Measurements from ENCODE around the gene DOCK4.

The DOCK4 gene

GRCh38 chr7:112101201-112101846, 104.9 kb downstream of the DOCK4 start:
- no peak for DNase-seq

GRCh38 chr7:112097524-112097923, 108.7 kb downstream of the DOCK4 start:
- no peak for DNase-seq

GRCh38 chr7:112093409-112093808, 112.8 kb downstream of the DOCK4 start:
- DNase-seq = no peak

DNA sequence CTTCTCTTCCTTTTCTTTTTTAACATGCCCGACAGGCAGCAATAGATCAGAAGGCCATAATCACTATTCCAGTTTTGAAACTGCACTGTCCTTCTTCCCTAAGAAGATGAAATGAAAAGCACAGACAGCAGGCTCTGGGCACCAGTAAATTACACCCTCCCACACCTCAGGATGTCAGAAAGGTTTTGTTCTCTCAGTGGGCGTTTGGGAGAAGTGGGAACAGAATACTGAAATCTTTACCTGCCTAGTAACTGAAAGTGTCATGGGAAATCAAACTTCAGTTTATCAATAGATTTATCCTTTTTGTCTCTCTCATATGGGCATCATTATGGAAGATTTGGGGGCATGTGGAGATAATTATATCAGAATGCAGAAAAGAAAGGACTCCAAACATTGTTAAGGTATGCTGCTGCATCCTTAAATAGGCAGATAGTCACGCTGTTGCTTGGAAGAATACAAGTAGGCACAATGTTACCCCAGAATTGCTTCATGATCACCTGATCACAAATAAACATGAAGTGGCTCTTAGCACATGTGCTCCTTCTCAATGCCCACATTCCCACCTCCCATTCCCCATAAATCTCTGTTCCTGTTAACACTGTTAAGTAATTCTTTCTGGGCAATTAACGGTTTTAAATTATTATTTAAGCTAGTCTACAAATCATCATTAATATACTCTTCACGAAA, 113.3 kb downstream of the DOCK4 start:
- DNase-seq = no peak

GRCh38 chr7:112092306-112092705, 113.9 kb downstream of the DOCK4 start:
- no peak for DNase-seq

GRCh38 chr7:112091768-112092167, 114.4 kb downstream of the DOCK4 start:
- no peak for DNase-seq

GRCh38 chr7:112089551-112089950, 116.6 kb downstream of the DOCK4 start:
- no peak for DNase-seq

DNA sequence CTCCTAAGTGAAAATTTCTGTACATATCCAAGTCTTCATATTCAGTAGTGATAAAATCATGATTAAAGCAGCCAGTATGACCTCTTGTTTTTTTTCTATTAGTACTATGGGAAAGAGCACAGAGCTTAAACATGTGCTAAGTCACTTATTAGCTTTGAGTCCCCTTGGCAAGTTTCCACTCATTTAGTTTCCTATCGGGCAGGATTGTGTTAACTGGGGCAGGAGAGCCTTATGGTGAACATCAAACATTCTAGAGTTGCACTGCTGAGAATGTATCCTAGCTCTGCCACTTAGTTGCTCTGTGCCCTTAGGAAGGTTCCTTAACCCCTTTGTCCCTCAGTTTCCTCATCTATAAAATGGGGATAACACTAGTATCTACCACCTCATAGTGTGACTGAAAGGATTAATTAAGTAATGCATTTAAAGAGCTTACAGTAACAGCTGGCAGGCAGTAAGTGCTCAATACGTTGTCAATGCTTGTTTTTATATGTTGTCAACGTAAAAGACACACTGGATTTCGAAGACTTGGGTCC, 117.6 kb downstream of the DOCK4 start:
- DNase-seq = no peak

- DNase-seq = no peak
Observed at GRCh38 chr7:112086496-112087254, 119.5 kb downstream of the DOCK4 start.

DNA sequence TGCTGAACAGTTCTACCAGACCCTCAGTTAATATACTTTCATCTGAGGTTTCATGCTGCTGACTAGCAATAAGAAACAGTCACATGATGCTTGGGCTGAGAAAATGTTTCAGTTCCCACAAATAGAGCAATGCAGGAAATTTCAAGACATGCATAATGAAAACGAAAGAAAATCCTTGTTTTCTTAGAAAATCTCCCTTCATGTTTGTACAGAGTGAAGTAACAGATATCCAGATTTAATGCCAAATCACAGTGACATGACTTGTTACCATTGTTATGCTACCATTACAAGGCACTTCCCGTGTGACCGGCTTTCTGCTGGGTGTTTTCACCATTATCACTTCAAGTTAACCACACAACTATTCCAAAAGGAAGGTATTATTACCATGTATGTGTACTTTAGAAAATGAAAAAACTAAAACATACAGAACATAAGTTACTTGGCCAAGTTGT, 121.7 kb downstream of the DOCK4 start:
- DNase-seq = no peak

DNA sequence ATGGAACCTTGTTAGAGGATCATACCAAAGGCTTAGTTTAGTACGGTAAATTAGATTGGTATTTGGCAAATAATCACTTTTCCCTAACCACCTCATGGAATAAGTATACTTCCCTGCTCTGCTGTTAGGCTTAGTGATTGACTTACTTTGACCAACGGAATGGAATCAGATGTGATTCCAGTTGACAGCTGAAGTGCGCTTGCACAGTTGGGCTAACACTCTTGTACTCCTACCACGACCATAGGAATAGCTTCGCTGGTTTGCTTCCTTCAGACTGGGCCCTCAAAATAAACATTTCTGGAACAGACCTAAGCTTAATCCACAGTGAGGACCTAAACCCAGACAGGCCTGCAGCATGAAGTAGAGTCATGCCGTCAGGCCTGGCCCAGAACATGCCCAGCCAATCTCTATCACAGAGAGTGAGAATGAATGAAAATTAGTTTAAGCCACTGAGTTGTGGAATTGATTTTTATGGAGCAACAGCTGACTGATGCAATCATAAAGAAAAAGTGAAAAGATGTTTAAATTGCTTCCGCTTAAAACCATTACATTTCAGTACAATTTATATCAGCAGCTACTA, 122.3 kb downstream of the DOCK4 start:
- DNase-seq = no peak

DNA sequence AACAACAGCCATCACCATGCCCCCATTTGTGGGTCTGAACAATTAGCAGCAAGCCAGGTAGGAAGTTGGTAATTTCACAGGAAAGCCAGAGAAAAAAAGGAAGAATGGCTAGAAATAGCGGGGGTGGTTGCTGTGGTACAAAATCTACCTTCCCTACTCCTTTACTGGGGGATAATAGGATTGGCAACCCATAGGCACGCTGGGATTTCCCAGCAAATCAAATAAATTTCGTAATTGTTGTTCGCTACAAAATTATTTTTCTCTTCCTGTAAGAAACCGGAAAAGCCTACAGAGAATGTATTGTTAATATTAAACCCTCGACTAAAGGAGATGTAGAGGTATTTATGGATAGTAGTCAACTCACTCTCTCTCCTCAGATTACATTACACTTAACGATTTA, 123.9 kb downstream of the DOCK4 start:
- no peak for DNase-seq

GRCh38 chr7:112081778-112082177, 124.4 kb downstream of the DOCK4 start:
- DNase-seq = no peak

- no peak for DNase-seq
Observed at GRCh38 chr7:112080978-112081377, 125.2 kb downstream of the DOCK4 start.

GRCh38 chr7:112080441-112080840, 125.8 kb downstream of the DOCK4 start:
- DNase-seq = no peak

GRCh38 chr7:112079673-112080072, 126.5 kb downstream of the DOCK4 start:
- DNase-seq = no peak

GRCh38 chr7:112079122-112079521, 127.1 kb downstream of the DOCK4 start:
- no peak for DNase-seq

GRCh38 chr7:112076324-112076723, 129.9 kb downstream of the DOCK4 start:
- no peak for DNase-seq

GRCh38 chr7:112074464-112074863, 131.7 kb downstream of the DOCK4 start:
- no peak for DNase-seq

DNA sequence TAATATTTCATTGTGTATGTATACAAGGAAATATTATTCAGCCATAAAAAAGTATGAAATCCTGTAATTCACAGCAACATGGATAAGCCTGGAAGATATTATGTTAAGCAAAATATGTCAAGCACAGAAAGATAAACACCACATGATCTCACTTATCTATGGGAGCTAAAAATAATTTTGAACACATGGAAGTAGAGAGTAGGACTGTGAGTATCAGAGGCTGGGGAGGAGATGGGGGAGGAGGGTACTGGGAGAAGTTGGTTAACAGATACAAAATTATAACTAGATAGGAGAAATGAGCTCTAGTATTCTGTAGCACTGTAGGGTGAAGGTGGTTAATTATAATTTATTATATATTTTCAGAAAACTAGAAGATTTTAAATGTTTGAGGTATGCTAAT, 132.7 kb downstream of the DOCK4 start:
- no peak for DNase-seq

- no peak for DNase-seq
Observed at GRCh38 chr7:112072541-112073245, 133.5 kb downstream of the DOCK4 start.

DNA sequence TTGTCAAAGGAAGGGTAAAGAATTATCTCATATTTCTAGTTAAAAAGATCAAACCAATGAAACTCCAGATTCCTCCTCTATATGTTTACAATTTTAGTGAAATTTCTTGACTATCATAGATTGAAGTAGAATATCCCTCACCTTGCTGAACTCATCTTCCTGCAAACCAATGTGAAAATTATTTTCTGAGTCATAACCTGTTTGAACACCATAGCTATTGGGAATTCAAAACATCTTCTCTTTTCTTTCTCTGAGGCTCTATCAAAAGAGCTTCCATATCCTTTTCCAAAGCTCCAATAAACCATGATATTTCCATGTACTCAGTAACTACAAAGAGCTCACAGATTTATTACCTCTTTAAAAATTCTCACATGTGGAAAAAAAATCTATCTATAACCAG, 134.3 kb downstream of the DOCK4 start:
- DNase-seq = no peak

All from stimulated activated CD4-positive, alpha-beta T cell treated with anti-CD3 and anti-CD28 coated beads, Interleukin-12 subunit alpha, Interleukin-12 subunit beta, amount 100 ng/mL, for 4 hours (primary cell).